ENCODE measurements around the gene EEFSEC.

The EEFSEC gene

GRCh38 chr3:128394033-128394432 is 240.8 kb downstream of the EEFSEC start:
- Histone ChIP-seq H3K27me3 (ENCODE audit: control insufficient read depth, insufficient read depth, low read length) (no peaks in the 10 kb centered on the region), H3K36me3 (ENCODE audit: control insufficient read depth, insufficient read depth, low read length) (no peaks in the 10 kb centered on the region), H3K9ac (ENCODE audit: low read length) (no peak overlapping the region), H3K9me3 (ENCODE audit: control insufficient read depth, low read length) (no peaks in the 10 kb centered on the region), H3K4me1 (ENCODE audit: control insufficient read depth, insufficient read depth, low read length) (no peaks in the 10 kb centered on the region), H3K4me3 (ENCODE audit: low read length) (no peak overlapping the region)

- no peaks in the 10 kb centered on the region for H3K36me3 ChIP-seq (ENCODE audit: control insufficient read depth, insufficient read depth, low read length)
- H3K9ac ChIP-seq (ENCODE audit: low read length): no peak overlapping the region
- H3K4me3 ChIP-seq (ENCODE audit: low read length): no peak overlapping the region
Measured at GRCh38 chr3:128395046-128395445, 241.8 kb downstream of the EEFSEC start.

GRCh38 chr3:128395500-128396162 is 242.3 kb downstream of the EEFSEC start:
- H3K36me3 ChIP-seq (ENCODE audit: control insufficient read depth, insufficient read depth, low read length): no peaks in the 10 kb centered on the region
- no peaks in the 10 kb centered on the region for H3K9me3 ChIP-seq (ENCODE audit: control insufficient read depth, low read length)
- H3K27me3 ChIP-seq (ENCODE audit: control insufficient read depth, insufficient read depth, low read length): no peaks in the 10 kb centered on the region
- no peaks in the 10 kb centered on the region for H3K4me1 ChIP-seq (ENCODE audit: control insufficient read depth, insufficient read depth, low read length)
- H3K9ac ChIP-seq (ENCODE audit: low read length): no peak overlapping the region
- no peak overlapping the region for H3K4me3 ChIP-seq (ENCODE audit: low read length)

More at GRCh38 chr3:128395046-128395445, 241.8 kb downstream of the EEFSEC start:
- Histone ChIP-seq H3K4me1 (ENCODE audit: control insufficient read depth, insufficient read depth, low read length) (no peaks in the 10 kb centered on the region), H3K27me3 (ENCODE audit: control insufficient read depth, insufficient read depth, low read length) (no peaks in the 10 kb centered on the region), H3K9me3 (ENCODE audit: control insufficient read depth, low read length) (no peaks in the 10 kb centered on the region)

- Histone ChIP-seq H3K36me3 (ENCODE audit: control insufficient read depth, insufficient read depth, low read length) (no peaks in the 10 kb centered on the region), H3K27me3 (ENCODE audit: control insufficient read depth, insufficient read depth, low read length) (no peaks in the 10 kb centered on the region), H3K9ac (ENCODE audit: low read length) (no peak overlapping the region), H3K4me3 (ENCODE audit: low read length) (no peak overlapping the region), H3K9me3 (ENCODE audit: control insufficient read depth, low read length) (no peaks in the 10 kb centered on the region), H3K4me1 (ENCODE audit: control insufficient read depth, insufficient read depth, low read length) (no peaks in the 10 kb centered on the region)
Measured at GRCh38 chr3:128397484-128397883, 244.2 kb downstream of the EEFSEC start.

- Histone ChIP-seq H3K4me3 (ENCODE audit: low read length) (no peak overlapping the region), H3K9ac (ENCODE audit: low read length) (no peak overlapping the region), H3K4me1 (ENCODE audit: control insufficient read depth, insufficient read depth, low read length) (no peaks in the 10 kb centered on the region), H3K36me3 (ENCODE audit: control insufficient read depth, insufficient read depth, low read length) (no peaks in the 10 kb centered on the region), H3K9me3 (ENCODE audit: control insufficient read depth, low read length) (no peaks in the 10 kb centered on the region), H3K27me3 (ENCODE audit: control insufficient read depth, insufficient read depth, low read length) (no peaks in the 10 kb centered on the region)
Measured at GRCh38 chr3:128398586-128398985, 245.3 kb downstream of the EEFSEC start.

GRCh38 chr3:128399221-128399915 is 246.1 kb downstream of the EEFSEC start:
- no peaks in the 10 kb centered on the region for H3K36me3 ChIP-seq (ENCODE audit: control insufficient read depth, insufficient read depth, low read length)
- no peak overlapping the region for H3K4me3 ChIP-seq (ENCODE audit: low read length)
- H3K27me3 ChIP-seq (ENCODE audit: control insufficient read depth, insufficient read depth, low read length): no peaks in the 10 kb centered on the region
- H3K4me1 ChIP-seq (ENCODE audit: control insufficient read depth, insufficient read depth, low read length): no peaks in the 10 kb centered on the region
- H3K9me3 ChIP-seq (ENCODE audit: control insufficient read depth, low read length): no peaks in the 10 kb centered on the region
- no peak overlapping the region for H3K9ac ChIP-seq (ENCODE audit: low read length)

- Histone ChIP-seq H3K4me3 (ENCODE audit: low read length) (no peak overlapping the region), H3K27me3 (ENCODE audit: control insufficient read depth, insufficient read depth, low read length) (no peaks in the 10 kb centered on the region), H3K9ac (ENCODE audit: low read length) (no peak overlapping the region), H3K9me3 (ENCODE audit: control insufficient read depth, low read length) (no peaks in the 10 kb centered on the region), H3K4me1 (ENCODE audit: control insufficient read depth, insufficient read depth, low read length) (no peaks in the 10 kb centered on the region), H3K36me3 (ENCODE audit: control insufficient read depth, insufficient read depth, low read length) (no peaks in the 10 kb centered on the region)
Measured at GRCh38 chr3:128400671-128401070, 247.4 kb downstream of the EEFSEC start.

GRCh38 chr3:128402319-128402718 is 249.0 kb downstream of the EEFSEC start:
- Histone ChIP-seq H3K4me3 (ENCODE audit: low read length) (no peak overlapping the region), H3K27me3 (ENCODE audit: control insufficient read depth, insufficient read depth, low read length) (no peaks in the 10 kb centered on the region), H3K9me3 (ENCODE audit: control insufficient read depth, low read length) (no peaks in the 10 kb centered on the region), H3K4me1 (ENCODE audit: control insufficient read depth, insufficient read depth, low read length) (no peaks in the 10 kb centered on the region), H3K36me3 (ENCODE audit: control insufficient read depth, insufficient read depth, low read length) (no peaks in the 10 kb centered on the region), H3K9ac (ENCODE audit: low read length) (no peak overlapping the region)

GRCh38 chr3:128402998-128403397 is 249.7 kb downstream of the EEFSEC start:
- H3K4me1 ChIP-seq (ENCODE audit: control insufficient read depth, insufficient read depth, low read length): no peaks in the 10 kb centered on the region
- H3K9ac ChIP-seq (ENCODE audit: low read length): no peak overlapping the region

GRCh38 chr3:128404276-128405068 is 251.2 kb downstream of the EEFSEC start:
- Histone ChIP-seq H3K9me3 (ENCODE audit: control insufficient read depth, low read length) (no peaks in the 10 kb centered on the region), H3K4me1 (ENCODE audit: control insufficient read depth, insufficient read depth, low read length) (no peaks in the 10 kb centered on the region), H3K36me3 (ENCODE audit: control insufficient read depth, insufficient read depth, low read length) (no peaks in the 10 kb centered on the region), H3K9ac (ENCODE audit: low read length) (no peak overlapping the region), H3K4me3 (ENCODE audit: low read length) (no peak overlapping the region), H3K27me3 (ENCODE audit: control insufficient read depth, insufficient read depth, low read length) (no peaks in the 10 kb centered on the region)

More at GRCh38 chr3:128402998-128403397, 249.7 kb downstream of the EEFSEC start:
- Histone ChIP-seq H3K4me3 (ENCODE audit: low read length) (no peak overlapping the region), H3K36me3 (ENCODE audit: control insufficient read depth, insufficient read depth, low read length) (no peaks in the 10 kb centered on the region), H3K9me3 (ENCODE audit: control insufficient read depth, low read length) (no peaks in the 10 kb centered on the region), H3K27me3 (ENCODE audit: control insufficient read depth, insufficient read depth, low read length) (no peaks in the 10 kb centered on the region)

GRCh38 chr3:128405554-128406277 is 252.4 kb downstream of the EEFSEC start:
- no peak overlapping the region for H3K4me3 ChIP-seq (ENCODE audit: low read length)
- H3K4me1 ChIP-seq (ENCODE audit: control insufficient read depth, insufficient read depth, low read length): no peaks in the 10 kb centered on the region
- H3K27me3 ChIP-seq (ENCODE audit: control insufficient read depth, insufficient read depth, low read length): no peaks in the 10 kb centered on the region
- H3K9ac ChIP-seq (ENCODE audit: low read length): no peak overlapping the region
- no peaks in the 10 kb centered on the region for H3K36me3 ChIP-seq (ENCODE audit: control insufficient read depth, insufficient read depth, low read length)
- H3K9me3 ChIP-seq (ENCODE audit: control insufficient read depth, low read length): no peaks in the 10 kb centered on the region

Measured in mucosa of stomach (tissue), 1 donor.